Stimulated activated CD8-positive, alpha-beta memory T cell treated with anti-CD3 and anti-CD28 coated beads, Interleukin-12 subunit alpha, Interleukin-12 subunit beta, amount 100 ng/mL, for 24 hours (primary cell): Measurements from ENCODE around the gene MICAL3.

Experiments
- DNase-seq: peaks from one replicate; pipeline ENCODE4 v3.0.0-alpha.2; 2020; ENCODE audit errors: extremely low read depth

Gene MICAL3

GRCh38 chr22:17930455-17931313 is 93.7 kb downstream of the MICAL3 start:
- no peak for DNase-seq

DNA sequence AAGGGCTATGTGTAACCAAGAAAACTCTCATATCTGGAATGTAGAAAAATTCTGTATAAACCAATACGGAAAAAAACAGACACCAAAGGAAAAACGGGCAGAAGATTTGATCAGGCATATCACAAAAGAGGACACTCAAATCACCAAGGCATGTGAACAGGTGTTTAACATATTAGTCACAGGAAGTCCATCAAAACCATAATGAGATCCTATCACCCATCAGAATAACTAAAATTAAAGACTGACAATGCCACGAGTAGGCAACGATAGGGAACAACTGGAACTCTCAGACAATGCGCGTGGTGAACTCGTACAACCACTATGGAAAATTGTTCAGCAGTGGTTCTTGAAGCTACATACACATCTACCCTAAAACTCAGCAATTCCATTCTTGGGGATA is 94.5 kb downstream of the MICAL3 start:
- DNase-seq = no peak

DNA sequence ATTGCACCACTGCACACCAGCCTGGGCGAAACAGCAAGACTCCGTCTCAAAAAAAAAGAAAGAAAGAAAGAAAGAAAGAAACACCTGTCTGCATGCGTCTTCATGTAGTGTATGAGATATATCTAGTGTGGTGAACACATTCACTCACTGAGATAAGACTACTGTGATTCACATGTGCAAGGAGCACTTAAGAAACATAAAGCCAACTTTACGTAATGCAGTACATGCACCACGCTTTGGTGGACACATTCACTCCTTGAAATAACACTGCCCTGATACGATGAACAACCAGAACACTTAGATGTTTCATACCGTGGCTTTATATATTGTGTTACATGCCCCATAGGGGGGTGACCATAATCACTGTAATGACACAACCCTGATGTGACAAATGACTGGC is 96.0 kb downstream of the MICAL3 start:
- no peak for DNase-seq

- no peak for DNase-seq
These were observed 97.3 kb downstream of the MICAL3 start for GRCh38 chr22:17927062-17927461.

DNA sequence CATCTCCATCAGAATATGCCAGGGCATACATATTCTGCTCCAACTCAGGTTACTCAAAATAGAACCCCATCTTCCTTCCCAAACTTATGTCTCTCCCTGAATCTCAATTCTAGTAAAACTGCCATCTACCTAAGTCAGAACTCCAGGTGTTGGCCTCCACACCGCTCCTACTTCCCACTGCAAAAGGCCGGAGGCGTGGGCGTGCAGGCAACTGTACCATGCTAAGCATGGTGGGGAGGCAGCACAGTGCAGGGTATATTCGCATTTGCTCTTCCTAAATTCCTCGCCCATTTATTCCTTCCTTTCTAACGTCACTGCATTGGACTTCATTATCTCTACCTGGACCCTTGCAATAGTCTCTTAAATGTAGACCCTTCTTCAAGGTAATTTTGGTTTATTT is 97.8 kb downstream of the MICAL3 start:
- DNase-seq = no peak

DNA sequence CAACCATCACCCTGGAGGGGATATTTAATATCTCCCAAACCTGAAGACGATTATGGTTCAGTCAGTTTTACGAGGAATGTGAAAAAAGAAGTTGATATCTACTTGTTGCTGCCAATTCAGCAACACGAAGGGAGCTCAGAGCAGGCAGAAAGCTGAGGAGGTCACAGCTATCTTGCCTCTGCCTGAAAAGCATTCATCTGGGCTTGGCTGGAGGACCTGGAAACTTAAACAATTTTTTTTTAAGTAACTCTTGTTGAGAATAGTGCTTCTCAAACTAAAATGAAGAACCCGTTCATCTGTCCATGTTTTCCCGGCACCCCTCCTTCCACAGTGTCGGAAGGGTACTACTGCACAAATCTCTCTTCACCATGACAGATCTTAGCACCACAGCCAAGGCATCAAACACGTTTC is 98.9 kb downstream of the MICAL3 start:
- DNase-seq = no peak

DNA sequence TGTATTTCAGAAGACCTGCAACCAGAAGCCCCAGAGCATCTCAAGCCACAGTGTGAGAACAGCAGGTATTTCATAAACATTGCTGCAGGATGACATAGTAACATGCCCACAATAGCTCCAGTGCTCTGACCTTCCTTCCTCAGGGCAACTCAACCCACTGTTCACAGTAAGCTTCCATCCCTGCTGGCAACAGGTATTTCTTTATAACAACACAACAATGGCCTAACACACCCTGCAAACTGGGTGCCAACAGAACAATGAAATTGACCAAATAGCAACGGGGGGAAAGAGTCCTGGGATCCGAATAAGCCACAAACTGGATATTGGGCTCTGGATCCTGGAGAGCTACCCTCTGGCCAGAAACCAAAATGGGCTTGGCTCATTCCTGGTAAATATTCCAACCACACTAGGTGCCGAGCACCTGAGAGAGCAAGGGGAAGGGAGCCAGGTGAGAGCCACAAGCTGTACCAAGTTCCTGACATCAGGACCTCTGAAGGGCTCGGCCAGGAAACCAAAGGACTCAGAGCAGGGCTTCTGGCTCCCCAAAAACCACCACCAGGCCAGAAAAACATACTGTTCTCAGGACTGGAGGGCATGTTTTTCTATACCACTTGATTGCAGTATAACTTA is 99.5 kb downstream of the MICAL3 start:
- no peak for DNase-seq

- no peak for DNase-seq
These were observed 100.3 kb downstream of the MICAL3 start for GRCh38 chr22:17924076-17924475.

DNA sequence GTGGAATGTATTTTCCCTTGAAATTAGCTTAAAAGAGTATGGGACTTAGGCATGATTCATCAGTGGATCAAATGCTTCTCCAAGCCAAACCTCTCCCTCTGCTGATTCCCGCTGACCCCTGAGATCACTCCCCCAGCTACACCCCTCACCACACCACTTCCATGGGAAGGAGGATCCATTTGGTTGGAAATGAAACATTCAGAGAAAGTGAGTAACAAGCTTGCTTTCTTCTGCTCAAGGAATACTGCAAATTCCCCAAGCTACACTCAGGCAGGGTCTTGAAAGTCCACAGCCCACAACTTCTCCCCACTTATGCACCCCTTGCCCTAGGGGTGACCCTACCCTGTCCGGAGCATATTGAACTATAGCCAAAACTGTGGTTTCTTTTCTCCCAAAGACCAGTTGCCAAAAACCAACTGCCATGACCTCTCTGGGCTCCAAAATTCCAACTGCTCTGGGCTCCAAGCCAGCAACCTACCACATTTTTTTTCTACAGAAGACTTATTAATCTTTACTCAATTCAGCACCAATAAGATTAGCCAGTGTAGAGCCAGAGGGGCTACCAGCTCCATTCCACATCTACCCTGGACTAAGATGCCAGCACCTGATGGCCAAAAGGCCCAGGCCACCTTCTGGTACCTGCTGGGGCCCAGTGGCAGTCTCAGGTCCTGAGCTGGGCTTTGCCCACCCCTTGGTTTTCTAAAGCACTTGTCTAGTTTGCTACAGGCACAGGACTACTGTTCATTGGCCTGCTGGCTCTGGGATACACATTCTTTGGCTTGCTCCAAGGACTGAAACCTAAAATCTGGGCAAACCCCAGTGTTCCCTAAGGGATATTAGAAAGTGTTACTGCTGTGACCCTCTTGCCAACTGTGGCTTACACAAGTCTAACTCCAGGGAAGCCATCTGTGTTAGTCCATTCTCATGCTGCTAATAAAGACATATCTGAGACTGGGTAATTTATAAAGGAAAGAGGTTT is 101.1 kb downstream of the MICAL3 start:
- no peak for DNase-seq

- no peak for DNase-seq
These were observed 102.2 kb downstream of the MICAL3 start for GRCh38 chr22:17921871-17922821.

- no peak for DNase-seq
These were observed 103.2 kb downstream of the MICAL3 start for GRCh38 chr22:17920992-17921650.

DNA sequence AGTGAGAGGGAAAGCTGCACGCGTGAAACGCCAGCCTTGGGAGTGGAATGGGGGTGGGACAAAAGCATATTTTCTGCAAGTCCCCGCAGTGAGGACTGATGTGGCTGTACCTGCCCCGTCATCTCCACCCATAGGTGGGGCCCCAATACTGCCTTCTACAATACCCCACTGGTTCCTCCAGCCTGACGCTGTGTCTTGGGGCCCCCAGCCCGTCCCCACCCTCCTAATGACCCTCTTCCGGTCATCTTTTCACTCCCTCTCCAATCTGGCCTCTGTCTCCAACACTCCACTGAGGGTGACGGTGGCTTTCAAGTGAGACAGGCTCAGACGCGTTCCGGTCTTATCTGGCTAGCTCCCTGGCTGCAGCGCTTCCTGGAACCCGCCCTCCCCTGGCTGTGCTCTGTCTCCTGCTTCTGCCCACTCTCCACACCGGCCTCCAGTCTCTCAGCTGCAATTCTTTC is 104.2 kb downstream of the MICAL3 start:
- no peak for DNase-seq

GRCh38 chr22:17919276-17920144 is 104.9 kb downstream of the MICAL3 start:
- DNase-seq = no peak

DNA sequence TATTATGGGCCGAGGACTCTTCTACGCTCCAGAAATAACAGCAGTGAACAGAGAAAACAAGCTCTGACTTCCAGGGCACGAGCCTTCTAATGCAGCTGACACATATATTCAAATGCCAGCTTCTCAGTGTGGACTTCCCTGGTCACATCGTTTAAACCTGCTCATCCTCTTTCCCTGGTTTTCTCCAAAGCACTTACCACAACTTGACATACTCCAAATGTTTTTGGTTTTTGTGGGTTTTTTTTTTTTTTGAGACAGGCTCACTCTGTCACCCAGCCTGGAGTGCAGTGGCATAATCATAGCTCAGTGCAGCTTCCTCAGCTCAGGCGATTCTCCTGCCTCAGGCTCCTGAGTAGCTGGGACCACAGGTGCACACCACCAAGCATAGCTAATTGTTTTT is 105.5 kb downstream of the MICAL3 start:
- DNase-seq = no peak

- no peak for DNase-seq
These were observed 106.8 kb downstream of the MICAL3 start for GRCh38 chr22:17917490-17917983.

GRCh38 chr22:17916226-17916889 is 108.0 kb downstream of the MICAL3 start:
- DNase-seq = no peak

DNA sequence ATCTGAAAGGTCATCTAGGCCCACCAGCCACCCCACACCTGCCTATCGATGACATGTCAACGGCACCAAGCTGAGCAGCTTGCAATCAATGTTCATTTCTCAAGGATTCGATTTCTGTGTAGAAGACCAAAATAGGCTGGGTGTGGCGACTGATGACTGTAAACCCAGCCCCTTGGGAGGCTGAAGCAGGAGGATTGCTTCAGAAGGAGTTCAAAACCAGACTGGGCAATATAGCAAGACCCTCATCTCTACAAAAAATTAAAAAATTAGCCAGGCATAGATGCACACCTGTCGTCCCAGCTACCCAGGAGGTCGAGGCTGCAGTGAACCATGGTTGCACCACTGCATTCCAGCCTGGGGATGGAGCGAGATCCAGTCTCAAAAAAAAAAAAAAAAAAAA is 108.7 kb downstream of the MICAL3 start:
- DNase-seq = no peak

DNA sequence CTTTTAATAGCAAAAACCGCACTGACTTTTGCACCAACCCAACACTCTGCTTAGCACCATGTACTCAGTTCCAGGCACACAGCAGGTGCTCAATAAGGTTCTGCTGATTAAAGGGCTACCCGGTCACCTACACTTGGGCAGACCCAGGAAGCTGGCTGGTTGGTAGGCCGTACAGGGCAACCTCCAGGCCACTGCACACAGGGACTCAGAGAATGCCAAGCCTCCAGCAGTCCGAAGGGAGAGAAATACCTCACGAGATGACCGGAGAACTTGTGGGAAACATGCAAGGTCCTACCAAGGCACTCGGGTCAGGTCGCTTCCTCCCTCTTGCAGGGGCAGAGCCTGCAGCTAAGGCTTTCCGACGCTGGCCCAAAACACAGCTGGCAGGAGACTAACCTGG is 109.2 kb downstream of the MICAL3 start:
- DNase-seq = no peak

DNA sequence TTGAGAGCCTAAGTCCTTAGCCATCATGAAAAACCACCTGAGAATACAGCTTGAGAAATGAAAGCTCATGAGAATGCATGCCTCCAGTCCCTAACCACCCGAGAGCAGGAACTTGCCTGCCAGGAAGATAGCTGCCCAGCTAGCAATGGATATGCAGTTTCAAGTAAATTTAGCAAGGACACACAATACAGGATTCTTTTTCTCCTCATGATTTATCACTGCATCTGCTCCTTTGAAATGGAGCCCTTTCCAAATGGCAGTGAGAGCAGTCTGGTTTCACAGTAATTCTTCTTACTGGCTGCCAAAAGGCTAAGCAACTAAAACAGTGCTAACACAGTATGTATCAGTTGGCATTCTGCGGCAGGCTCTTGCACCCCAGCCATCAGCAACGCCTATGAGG is 109.9 kb downstream of the MICAL3 start:
- DNase-seq = no peak
